ENCODE results near the gene FBN1.

FBN1 gene

DNA sequence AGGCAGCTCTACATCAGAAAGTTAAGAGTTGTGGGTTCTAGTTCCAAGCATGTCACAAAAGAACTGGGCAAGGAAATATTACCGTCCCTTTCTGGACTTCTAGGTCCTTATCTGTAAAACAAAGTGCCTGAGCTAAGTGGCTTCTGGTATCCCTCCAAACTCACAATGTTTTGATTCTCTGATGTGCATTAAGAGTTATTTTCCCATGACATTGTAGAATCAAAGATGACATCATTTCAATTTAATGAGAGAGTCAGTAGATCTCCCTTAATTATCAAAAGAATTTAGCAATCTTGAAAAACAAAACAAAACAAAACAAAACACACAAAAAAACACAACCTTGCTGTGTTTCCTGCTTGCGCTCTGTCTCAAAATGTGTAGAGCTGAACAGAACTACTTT, 225.6 kb downstream of the FBN1 start:
- DNase-seq, result no peak

DNA sequence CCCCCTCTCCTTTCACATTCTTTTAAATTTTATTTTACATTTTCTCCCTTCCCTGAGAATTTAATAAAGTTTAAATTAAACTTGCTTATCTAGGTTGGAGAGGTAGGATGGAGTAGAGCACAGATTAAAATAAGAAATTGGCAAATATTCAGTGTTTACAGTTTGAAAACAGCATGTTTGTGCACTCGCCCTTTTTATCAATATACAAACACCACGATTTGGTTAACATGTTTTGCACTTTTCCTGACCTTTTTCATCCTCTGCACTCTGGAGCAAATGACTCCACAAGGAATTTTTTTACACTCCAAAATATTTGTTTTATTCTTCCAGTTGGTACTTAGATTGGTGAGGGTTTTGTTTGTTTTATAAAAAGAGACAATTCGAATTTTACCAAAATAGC, 227.2 kb downstream of the FBN1 start:
- DNase-seq, result no peak

DNA sequence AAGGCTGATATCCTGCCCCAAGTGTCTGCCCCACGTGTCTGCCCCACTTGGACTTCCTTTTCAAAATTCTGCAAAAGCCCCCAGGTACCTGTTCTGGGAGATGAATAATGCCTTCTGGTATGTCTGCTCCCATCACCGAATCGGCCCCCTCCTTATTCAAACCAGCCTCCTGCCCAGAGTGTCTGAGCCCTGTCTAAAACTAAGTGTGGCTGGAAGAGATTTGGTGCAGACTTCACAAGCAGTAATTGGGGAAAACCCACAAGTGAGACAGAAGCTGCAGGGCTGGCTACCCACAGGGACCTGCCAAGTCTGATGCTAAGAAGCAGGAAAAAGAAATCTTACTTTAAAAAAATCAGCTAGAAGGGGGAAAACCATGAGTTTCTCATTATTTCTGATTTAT, 229.2 kb downstream of the FBN1 start:
- DNase-seq, result no peak

DNA sequence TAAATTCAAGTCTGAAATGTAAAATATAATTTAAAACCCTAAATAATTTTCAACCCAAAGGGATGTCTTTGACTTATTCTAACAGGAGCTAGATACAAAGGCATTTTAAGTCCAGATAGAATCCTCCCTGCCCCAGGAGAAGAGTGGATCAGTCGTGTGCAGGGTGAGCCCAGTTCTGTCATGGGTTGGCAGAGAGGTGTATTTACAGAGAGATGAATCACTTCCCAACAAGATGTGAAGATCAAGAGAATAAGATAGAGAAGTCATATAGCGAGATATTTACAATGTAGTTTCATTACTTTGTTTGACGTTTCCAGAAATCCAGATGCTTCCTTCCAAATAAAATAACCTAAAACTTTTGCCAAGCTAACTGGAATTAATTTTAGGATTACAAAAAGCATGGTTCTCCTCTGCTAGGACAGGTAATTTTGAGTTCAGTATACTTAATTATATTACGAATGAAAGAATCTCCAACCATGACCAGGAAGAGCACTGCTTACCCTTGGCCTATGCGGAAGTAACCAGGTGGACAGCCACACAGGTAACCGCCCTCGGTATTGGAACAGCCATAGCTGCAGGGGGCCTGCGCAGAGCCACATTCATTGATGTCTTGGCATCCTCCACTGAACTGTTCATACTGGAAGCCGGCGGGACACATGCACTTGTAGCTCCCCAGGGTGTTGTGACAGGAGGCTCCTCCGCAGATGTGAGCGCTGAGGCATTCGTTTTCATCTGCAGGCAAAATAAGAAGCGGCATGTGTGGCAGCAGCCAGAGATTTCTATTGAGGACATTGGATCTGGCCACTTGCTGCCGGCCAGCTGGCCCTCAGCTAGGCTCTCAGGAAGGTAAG, 230.2 kb downstream of the FBN1 start:
- no peak for DNase-seq

DNA sequence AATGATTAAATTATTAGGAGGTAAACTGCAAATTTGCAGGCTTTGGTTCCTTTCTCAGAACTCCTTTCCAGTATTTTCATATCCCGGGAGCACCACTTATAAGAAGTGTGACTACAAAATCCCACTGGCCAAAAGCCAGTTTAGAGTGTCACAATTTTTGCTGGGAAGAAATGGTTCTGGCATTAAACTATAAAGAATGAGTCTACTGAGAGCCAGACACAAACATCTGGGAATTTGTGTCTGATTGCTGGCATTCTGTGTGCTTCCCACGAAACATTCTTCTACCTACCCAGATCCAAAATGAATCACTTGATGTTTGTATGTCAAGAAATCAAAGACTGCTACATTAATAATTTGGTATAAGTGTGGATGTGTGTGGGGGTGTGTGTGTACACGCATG, 231.5 kb downstream of the FBN1 start:
- no peak for DNase-seq

DNA sequence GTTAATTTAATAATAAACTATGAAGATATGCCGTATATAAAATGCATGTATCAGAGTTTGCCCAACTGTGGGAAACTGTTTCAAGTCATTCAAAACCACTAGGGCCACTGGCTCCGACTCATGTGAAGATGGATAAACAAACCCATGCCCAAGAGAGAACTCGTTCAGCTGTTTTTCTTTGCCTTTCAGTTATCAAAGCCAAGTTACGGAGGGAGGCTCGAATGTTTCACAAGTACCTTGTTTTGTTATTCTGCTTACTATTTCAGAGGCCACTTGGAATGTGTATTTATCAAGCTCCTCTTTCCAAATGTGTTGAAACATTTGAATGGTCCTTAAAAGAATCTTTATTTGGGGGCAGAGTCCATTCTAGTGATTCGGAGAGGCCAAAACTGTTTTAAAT, 232.2 kb downstream of the FBN1 start:
- no peak for DNase-seq

DNA sequence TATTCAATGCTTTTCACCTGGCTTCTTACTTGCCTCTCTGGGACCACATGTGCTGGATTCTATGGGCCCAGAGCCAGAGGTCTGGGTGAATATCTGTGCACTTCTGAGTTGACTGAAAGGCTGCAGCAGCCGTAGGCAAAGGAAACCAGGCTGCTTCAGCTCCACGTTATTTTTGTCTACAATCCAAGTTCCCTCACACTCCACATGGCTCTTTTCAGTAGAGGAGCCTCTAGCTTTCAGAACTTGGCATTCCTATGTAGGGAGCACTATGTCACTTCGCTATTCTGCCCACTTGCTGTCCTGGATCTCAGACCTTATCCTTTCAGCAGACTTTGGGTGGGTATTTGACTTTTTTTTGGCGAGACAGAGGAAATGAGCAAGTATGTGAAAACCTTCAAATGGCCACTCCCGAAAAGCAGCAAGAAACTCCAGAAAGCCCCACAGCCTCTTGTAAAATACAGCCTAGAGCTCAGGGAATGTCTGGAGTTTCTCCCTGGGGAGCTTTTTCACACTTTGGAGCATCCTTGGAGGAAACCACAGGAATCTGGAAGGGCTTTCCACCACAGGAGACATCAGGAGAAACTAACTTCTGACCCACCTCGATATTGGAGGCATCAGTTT, 233.4 kb downstream of the FBN1 start:
- DNase-seq, result no peak

DNA sequence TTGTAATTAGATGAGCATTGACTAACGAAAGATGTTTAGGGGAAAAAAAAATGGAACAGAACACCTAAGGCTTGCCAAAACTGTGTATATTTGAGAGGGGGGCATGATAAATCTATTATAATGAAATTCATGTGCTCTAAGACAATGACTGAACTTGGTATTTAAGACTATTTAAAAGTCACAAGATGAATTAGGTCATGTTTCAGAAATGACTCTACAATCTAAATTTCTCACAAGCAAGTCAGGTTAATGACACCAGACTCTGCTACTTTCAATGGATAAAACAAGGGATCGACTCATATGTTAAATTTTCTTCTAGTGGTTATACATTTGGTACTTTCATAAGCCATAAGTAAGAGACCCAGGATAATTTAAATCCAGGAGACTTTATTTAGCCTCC, 235.9 kb downstream of the FBN1 start:
- no peak for DNase-seq

DNA sequence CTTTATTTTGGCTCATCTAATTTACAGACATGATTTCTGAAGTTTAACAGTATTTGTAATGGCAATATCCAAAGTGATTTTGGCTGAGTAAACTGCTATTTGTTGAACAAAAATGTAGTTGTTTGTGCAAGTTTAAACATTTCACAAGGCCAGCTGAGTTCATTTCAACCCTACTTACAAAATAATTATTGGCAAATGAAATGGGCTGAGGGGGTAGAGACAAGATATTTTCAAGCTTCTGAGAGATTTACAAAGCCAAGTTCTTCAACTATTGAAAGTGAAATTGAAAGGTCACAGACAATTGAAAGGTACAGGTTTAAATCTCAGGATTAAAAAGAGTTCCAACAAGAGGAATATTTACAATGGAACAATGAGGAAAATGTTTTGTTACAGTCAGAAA, 237.2 kb downstream of the FBN1 start:
- DNase-seq, result no peak

DNA sequence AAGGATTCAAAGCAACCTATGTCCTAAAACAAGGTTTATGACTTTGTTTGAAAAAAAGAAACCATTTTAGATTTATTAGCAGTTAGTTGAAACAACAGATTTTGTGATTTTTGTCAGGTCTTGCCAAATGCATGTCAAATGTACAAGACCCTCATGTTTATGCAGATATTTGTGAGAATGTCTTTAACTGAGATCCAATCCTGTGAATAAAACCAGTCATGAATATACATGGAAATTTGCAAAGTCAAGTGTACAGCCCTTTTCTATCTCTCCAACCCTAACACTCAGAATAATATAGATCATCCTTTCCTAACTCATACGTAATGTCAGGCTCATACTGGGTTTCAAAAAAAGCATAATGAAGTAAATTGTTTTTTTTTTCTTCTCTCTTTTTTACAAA, 237.9 kb downstream of the FBN1 start:
- DNase-seq, result no peak

DNA sequence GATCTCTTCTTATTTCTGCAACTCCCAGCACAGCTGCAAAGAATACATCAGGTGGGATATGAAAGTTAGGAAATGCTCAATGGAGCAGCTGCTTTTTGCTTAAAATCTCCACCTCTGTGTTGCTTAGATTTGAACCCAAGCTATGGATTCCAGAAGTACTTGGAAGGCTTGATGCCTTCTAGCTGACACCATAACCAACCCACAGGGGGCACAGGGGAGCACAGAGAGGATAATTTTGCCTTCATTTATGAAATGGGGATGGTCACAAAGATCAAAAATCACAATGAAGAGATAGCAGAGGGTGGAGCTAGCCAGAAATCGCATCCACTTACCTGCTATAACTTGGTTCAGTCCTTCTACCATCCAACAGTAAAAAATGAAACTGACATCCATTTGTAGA, 238.6 kb downstream of the FBN1 start:
- no peak for DNase-seq

DNA sequence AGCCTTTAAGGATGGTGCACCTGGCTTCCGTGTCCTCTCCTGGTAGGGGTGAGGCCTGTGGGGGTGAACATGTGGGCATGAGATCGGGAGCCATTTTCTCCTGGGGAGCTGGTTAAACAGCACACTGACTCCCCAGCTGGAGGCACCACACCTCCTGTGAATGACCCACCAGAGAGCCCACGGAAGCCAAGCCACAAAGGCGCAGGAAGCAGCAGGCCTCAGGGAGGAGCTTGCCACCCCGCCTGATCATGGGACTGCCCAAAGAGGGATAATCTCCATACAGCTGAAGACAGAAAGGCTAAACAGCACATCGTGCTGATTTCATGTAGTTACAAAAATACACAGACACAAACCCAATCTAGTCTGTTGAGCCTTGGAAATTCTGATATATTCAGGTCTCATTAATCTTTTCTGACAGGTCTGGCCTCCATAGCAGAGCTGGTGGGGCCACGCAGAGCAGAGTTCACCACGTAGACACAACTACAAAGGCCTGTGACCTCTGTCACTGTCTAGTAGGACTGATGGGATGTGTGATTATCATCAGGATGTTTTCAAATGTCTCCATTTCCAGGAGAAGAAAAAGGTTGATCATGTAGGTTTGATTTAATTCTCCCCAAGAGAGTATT, 239.1 kb downstream of the FBN1 start:
- DNase-seq, result no peak

DNA sequence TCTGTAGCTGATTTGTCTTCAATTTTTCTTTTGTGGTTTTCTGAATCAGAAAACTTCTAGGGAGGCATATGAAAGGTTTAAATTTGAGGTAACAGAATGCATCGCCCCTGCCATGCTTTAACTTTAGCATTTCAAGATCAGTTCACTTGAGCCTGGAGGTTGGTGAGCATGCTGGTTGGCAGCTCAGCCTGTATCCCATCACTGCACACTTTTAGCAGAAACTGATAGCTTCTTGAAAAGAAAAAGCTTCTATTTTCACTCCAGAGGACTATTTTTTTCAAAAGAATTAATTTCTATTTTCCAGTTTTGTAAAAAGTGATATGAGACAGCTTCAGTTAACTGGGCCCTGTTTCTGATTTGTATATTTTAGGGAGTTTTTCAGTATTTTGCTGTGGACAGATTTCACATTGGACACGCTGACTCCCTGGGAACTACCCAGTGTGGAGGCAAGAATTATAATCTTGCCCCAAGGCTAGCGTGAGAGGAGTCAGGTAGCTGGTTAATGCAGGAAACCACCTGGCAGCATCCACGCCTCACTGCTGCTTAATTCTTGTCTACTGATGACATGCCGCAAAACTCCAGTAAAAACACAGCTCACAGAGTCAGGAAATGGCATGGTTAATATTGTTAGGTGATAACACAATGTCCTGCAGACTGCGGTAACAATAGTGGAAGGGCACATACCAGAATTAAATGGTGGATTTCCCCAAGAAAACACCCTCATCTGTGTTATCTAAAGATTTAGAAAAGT, 242.9 kb downstream of the FBN1 start:
- DNase-seq, result no peak

DNA sequence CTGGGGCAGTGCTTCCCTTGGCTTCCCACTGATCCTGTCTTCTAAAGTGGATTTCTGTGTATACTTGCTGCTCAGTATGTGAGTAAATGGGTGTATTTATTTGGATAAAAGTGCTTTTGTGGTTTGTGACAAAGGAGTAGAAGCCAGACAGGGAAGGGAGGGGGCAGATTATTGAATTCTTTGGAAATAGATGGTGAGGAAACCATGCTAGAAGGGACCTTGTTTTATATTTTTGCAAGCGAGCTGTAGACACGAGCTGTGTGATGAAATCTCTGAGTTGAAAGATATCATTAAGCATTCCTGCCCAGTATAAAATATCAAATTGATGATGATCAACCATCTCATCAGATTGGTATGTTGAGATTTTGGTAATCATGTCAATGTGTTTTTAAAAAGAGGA, 245.4 kb downstream of the FBN1 start:
- no peak for DNase-seq

DNA sequence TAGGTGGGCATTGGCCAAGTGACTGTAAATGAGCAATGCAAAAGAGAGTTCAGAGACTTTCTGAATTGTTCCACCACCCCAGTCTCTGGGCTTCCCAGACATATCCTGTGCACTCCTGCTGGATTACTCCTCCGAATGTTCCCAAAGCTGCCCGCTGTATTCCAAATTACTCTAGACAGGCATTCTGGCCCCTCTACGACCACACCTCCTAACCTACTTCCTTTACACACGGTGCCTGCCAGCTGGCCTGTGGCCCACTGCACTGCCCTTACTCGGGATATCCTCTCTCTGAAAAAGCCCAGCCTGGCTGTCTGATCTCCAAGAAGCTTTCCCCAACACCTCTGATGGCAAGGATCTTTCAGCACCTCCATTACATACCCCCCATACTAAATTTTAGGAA, 247.7 kb downstream of the FBN1 start:
- DNase-seq, result peak in 1 of 2 experiments; percentile 4

DNA sequence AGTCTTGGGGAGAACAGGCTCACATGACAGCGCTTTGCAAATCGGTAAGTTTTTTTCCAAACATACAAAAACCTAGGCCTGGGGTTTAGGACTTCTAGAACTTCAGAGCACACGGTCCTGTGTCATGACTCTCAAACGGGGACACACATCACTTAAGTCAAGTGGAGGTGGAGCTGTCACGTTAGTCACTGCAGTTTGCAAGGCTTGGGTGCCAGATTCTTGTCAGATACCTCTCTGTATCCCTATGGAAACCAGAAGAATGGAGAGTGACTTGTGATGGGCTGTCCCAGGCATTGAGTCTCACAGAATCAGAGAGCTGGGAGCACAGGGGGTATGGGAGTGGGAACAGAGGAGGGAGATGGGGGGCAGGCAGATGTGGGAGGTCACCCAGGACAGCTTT, 249.5 kb downstream of the FBN1 start:
- no peak for DNase-seq

DNA sequence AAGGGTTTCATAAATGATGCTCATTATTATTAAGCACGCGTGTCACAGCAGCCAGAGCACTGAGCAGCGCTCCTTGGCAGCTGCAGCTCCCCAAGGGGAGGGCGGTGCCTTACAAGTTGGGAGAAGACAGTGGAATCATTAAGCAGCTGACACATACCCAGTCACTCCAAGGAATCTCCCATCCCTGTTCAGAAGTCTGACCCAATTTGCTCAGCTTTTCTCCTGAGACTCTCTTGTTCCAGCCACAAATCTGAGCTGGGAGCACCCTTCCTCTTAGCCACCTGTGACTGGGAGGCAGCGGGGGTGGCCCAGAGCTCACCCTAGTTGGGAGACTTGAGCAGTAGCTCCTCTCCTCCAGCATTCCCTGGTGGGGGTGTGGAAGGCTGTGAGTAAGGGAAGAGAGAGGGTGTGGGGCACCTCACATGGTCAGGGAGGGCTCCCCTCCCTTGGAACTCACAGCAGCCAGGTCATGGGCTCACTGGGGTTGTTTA, 249.9 kb downstream of the FBN1 start:
- DNase-seq, result no peak

DNA sequence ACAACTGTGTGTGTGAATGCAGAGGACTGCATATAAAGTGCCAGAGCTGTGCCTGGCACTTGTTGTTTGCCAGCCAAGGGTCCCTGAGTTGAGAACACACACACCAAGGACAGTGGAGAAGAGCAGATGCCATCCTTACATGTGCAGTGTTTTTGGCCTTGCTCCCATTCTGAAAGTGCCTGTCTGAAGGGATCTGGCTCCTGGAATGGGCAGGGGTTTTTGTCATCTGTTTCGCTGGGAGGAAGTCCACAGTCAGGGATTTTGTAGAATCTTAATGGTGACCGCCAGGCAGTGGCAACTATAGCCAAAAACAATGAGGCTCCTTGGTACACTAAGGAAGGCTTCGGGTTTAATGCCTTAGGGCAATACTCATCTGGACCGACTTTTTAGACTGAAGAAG, 250.5 kb downstream of the FBN1 start:
- DNase-seq, result peak; percentile 20 to 75

DNA sequence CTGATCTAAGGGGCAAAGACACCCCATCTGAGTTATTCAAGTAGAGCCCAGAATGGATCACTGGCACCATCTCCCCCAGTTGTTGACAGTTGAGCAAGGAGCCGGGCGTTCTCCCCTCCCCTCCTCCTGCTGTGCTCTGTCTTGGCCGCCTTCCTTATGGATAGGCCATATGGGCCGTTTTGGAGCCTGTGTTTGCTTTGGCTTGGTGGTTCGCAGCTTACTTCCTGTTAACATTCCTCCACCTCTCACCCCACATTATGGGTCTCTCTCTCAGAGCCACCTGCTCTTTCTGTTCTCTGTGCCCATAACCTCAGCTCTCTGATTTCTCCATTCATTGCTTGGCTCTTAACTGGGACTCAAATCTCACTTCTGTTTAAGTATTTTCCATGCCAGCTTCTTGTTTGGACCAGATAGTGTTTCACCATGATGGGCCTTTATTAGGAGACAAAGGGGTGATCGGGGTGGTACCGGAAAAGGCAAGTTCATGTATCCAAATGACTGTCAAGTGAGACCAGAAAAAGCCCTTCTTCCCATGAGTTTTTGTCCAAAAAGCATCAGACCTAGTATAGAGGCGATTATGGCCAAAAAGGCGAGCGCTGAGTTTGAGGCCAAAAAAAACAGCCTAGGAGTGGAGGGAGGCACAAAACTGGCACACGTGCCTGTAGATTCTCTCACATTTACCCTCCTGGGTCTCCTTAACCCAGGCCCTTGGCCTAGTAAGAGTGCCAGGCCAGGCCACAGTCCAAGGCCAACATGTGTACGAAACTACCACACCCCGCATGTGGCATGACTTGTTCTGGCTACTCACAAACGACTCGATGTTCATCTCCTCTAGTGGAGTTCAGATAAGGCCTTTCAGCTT, 251.6 kb downstream of the FBN1 start:
- DNase-seq, result peak; percentile 74 to 91

DNA sequence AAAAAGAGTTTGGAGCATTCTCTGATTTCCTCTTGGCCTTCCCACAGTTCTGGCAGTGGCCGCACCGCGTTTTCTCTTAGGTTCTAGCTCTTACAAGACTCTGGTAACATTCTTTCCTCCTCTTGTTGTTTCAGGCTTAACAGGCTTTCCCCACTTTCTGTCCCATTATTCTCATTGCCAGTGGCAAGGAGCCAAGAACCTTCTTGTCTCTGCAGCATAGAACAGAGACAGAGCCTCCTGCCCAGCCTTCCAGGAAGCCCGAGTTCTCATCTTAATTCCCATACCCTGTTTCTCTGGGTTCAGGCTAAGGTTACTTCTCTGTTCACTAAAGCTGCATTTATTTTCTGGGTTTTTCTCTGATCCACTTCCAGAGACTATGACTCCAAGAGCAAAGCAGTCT, 253.2 kb downstream of the FBN1 start:
- peak in 1 of 2 experiments; percentile 65 for DNase-seq

DNA sequence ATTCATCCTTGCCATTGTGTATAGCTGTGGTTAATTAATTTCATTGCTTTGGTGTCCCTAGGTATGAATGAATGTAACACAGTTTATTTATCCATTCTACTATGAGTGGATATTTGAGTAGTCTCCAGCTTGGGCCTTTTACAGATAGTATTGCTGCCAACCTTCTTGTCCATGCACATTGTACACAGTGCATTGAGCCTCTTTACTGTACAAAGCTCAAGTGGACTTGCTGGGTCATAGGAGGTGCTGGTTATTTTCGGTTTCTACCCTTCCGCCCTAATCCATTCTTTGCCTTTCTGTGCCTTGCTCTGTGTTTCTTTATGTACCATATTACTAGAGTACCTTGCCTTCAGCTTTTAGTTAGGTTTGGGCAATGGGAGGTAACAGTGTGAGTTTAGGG, 253.6 kb downstream of the FBN1 start:
- DNase-seq, result no peak

DNA sequence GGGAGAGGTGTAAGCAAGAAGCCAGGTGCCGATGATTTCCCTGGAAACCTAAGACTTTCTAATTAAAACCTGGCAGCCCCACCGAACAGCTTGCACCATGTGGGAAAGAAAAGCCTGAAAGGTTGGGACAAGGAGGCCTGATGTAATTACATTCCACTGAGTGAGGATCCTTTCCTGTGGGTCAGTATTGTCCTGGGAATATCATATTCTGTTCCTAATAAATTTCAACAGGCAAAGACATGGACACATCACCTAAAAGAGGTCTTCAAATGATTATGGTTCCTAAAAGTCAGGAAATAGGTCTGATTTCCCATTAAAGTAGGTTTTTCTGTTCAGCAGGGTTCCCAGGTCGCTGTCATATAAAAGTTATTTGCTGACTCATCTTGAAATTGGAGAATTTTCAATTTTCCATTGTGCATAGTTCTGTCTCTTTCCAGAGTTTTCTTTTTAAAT, 255.8 kb downstream of the FBN1 start:
- DNase-seq, result peak in 1 of 2 experiments; percentile 13
